GM18951 (cell line): ENCODE measurements around the gene ATP9A.
"Not testable (repeated sequence)": the region's sequence is repeated elsewhere in the genome, so short reads cannot be mapped to it uniquely, and the experiment has no call there.

Experiments
- POLR2A ChIP-seq: IDR thresholded peaks from 4 replicates; pipeline ENCODE4 v1.6.1; 2011; ENCODE audit warnings: mild to moderate bottlenecking; ENCODE audit not compliant: insufficient read length, insufficient read depth; ENCODE audit errors: extremely low read depth
- in situ Hi-C: fragments of 300-500 bp; cut with MboI; formaldehyde crosslinking; loops from one replicate; pipeline ENCODE4 v1.12.0; 2022; ENCODE audit warnings: low sequenced_read_pairs, mixed read lengths, inconsistent platforms; ENCODE audit not compliant: unreplicated experiment

ATP9A gene

GRCh38 chr20:51767867-51768758 lies at the start of gene ATP9A:
TSS of gene ATP9A (minus strand) at chr20:51768390. CDS start at chr20:51768369, 21 bp downstream.
- TF ChIP-seq POLR2A: no peak
- in situ Hi-C loops: no loop called here

GRCh38 chr20:51816856-51817255 lies 48.7 kb upstream of the ATP9A start:
- in situ Hi-C loops: not testable (repeated sequence)

GRCh38 chr20:51815383-51816076 lies 47.3 kb upstream of the ATP9A start:
- in situ Hi-C loops: no loop called here
- no peak for TF ChIP-seq POLR2A

- TF ChIP-seq POLR2A: no peak
- in situ Hi-C loops: no loop called here
These were observed 44.7 kb upstream of the ATP9A start for GRCh38 chr20:51812861-51813260.

GRCh38 chr20:51811514-51812128 lies 43.4 kb upstream of the ATP9A start:
- in situ Hi-C loops: no loop called here

GRCh38 chr20:51811042-51811355 lies 42.8 kb upstream of the ATP9A start:
- TF ChIP-seq POLR2A: no peak
- in situ Hi-C loops: no loop called here

More at GRCh38 chr20:51811514-51812128, 43.4 kb upstream of the ATP9A start:
- TF ChIP-seq POLR2A: no peak

GRCh38 chr20:51810155-51811041 lies 42.2 kb upstream of the ATP9A start:
- in situ Hi-C loops: no loop called here
- TF ChIP-seq POLR2A: no peak

- in situ Hi-C loops: no loop called here
- TF ChIP-seq POLR2A: no peak
These were observed 39.6 kb upstream of the ATP9A start for GRCh38 chr20:51807720-51808250.

- in situ Hi-C loops: no loop called here
- TF ChIP-seq POLR2A: no peak
These were observed 36.6 kb upstream of the ATP9A start for GRCh38 chr20:51804754-51805153.

- no peak for TF ChIP-seq POLR2A
- in situ Hi-C loops: no loop called here
These were observed 35.1 kb upstream of the ATP9A start for GRCh38 chr20:51803148-51803854.

GRCh38 chr20:51802170-51802751 lies 34.1 kb upstream of the ATP9A start, which contains the start of gene SALL4:
TSS of gene SALL4 (minus strand) at chr20:51802521. CDS start at chr20:51802408, 113 bp downstream.
- in situ Hi-C loops: no loop called here
- TF ChIP-seq POLR2A: no peak

- no peak for TF ChIP-seq POLR2A
- in situ Hi-C loops: no loop called here
These were observed 33.6 kb upstream of the ATP9A start for GRCh38 chr20:51801823-51802123.
